Skeletal muscle cell (primary cell): Measurements from ENCODE around the gene TRPM2.

Experiments used
- DNase-seq: peaks from one replicate; pipeline ENCODE4 v3.0.0-alpha.2; 2010; ENCODE audit warnings: low read depth
- H3K4me3 ChIP-seq: 2 replicates; pipeline ENCODE4 v1.5.1; 2011; ENCODE audit warnings: low read depth, mild to moderate bottlenecking, control low read depth, low read length, moderate library complexity

The TRPM2 gene

GRCh38 chr21:44353191-44353970 is at the start of gene TRPM2:
Gene TRPM2, plus strand, starts transcription at chr21:44353621. Its CDS starts 80 bp downstream, at chr21:44353701.
- H3K4me3 ChIP-seq: no peak within 1 kb of the TSS
- DNase-seq: no peak

- no peak overlapping the region for H3K4me3 ChIP-seq
- DNase-seq: no peak
Measured at GRCh38 chr21:44304011-44304616, 49.3 kb upstream of the TRPM2 start.

GRCh38 chr21:44304877-44305293 is 48.5 kb upstream of the TRPM2 start:
- no peak overlapping the region for H3K4me3 ChIP-seq
- no peak for DNase-seq

- DNase-seq: no peak
- H3K4me3 ChIP-seq: no peak overlapping the region
Measured at GRCh38 chr21:44305691-44306090, 47.7 kb upstream of the TRPM2 start.

GRCh38 chr21:44306936-44307704 is 46.3 kb upstream of the TRPM2 start:
- no peak overlapping the region for H3K4me3 ChIP-seq
- DNase-seq: no peak

- H3K4me3 ChIP-seq: no peak overlapping the region
- DNase-seq: no peak
Measured at GRCh38 chr21:44310628-44311507, 42.6 kb upstream of the TRPM2 start.

GRCh38 chr21:44312089-44312488 is 41.3 kb upstream of the TRPM2 start:
- no peak for DNase-seq
- H3K4me3 ChIP-seq: no peak overlapping the region

GRCh38 chr21:44312716-44313115 is 40.7 kb upstream of the TRPM2 start:
- H3K4me3 ChIP-seq: no peak overlapping the region

GRCh38 chr21:44313451-44313850 is 40.0 kb upstream of the TRPM2 start:
- H3K4me3 ChIP-seq: no peak overlapping the region
- DNase-seq: no peak

More at GRCh38 chr21:44312716-44313115, 40.7 kb upstream of the TRPM2 start:
- DNase-seq: no peak

GRCh38 chr21:44314128-44314527 is 39.3 kb upstream of the TRPM2 start:
- no peak overlapping the region for H3K4me3 ChIP-seq
- no peak for DNase-seq

GRCh38 chr21:44314561-44314960 is 38.9 kb upstream of the TRPM2 start:
- DNase-seq: no peak
- H3K4me3 ChIP-seq: no peak overlapping the region

GRCh38 chr21:44315691-44316203 is 37.7 kb upstream of the TRPM2 start:
- no peak for DNase-seq
- H3K4me3 ChIP-seq: no peak overlapping the region

- no peak overlapping the region for H3K4me3 ChIP-seq
- no peak for DNase-seq
Measured at GRCh38 chr21:44316277-44316900, 37.0 kb upstream of the TRPM2 start.

GRCh38 chr21:44317241-44317782 is 36.1 kb upstream of the TRPM2 start:
- no peak for DNase-seq
- no peak overlapping the region for H3K4me3 ChIP-seq

GRCh38 chr21:44317871-44318270 is 35.5 kb upstream of the TRPM2 start:
- DNase-seq: no peak
- no peak overlapping the region for H3K4me3 ChIP-seq

- DNase-seq: no peak
- no peak overlapping the region for H3K4me3 ChIP-seq
Measured at GRCh38 chr21:44318489-44319285, 34.7 kb upstream of the TRPM2 start.

GRCh38 chr21:44319407-44320065 is 33.9 kb upstream of the TRPM2 start:
- no peak for DNase-seq

More at GRCh38 chr21:44319407-44320065, 33.9 kb upstream of the TRPM2 start:
- H3K4me3 ChIP-seq: no peak overlapping the region
